GM23248 (cell line): Measurements from ENCODE around the gene METTL22.

ENCODE experiments used
- EZH2 ChIP-seq: fragments of 200-600 bp; sonication (generic); IDR thresholded peaks from 2 replicates; pipeline ENCODE4 v1.6.1; 2018; ENCODE audit warnings: antibody characterized with exemption, mild to moderate bottlenecking; ENCODE audit not compliant: insufficient read depth, poor library complexity, severe bottlenecking
- EZH2phosphoT487 ChIP-seq: fragments of 200-600 bp; sonication (generic); IDR thresholded peaks from 2 replicates; pipeline ENCODE4 v1.6.1; 2018; ENCODE audit warnings: antibody characterized with exemption, moderate library complexity, mild to moderate bottlenecking, low read depth; ENCODE audit not compliant: insufficient read depth

GRCh38 chr16:8587065-8587464 lies 34.4 kb upstream of the METTL22 start:
- TF ChIP-seq EZH2 (no peak), EZH2phosphoT487 (no peak)
